NCI-H1930 (cell line): Measurements from ENCODE around the gene NBAS.
"Not testable (repeated sequence)": the region's sequence is repeated elsewhere in the genome, so short reads cannot be mapped to it uniquely, and the experiment has no call there.

ENCODE experiments used
- DNase-seq, 2 experiments: peaks; one replicate each; lab custom pipeline; 2025; lab: John Stamatoyannopoulos, UW

NBAS gene

GRCh38 chr2:15262792-15263191 lies 298.3 kb downstream of the NBAS start:
- DNase-seq: no peak

- no peak for DNase-seq
Observed at GRCh38 chr2:15260835-15261234, 300.3 kb downstream of the NBAS start.

GRCh38 chr2:15260196-15260595 lies 300.9 kb downstream of the NBAS start:
- DNase-seq: no peak

- DNase-seq: no peak
Observed at GRCh38 chr2:15259356-15259756, 301.8 kb downstream of the NBAS start.

GRCh38 chr2:15258385-15258784 lies 302.7 kb downstream of the NBAS start:
- DNase-seq: not testable (repeated sequence)

GRCh38 chr2:15253835-15254286 lies 307.3 kb downstream of the NBAS start:
- no peak for DNase-seq

GRCh38 chr2:15253247-15253646 lies 307.9 kb downstream of the NBAS start:
- DNase-seq: no peak

- no peak for DNase-seq
Observed at GRCh38 chr2:15251753-15252152, 309.4 kb downstream of the NBAS start.

GRCh38 chr2:15250946-15251345 lies 310.2 kb downstream of the NBAS start:
- DNase-seq: not testable (repeated sequence)

- no peak for DNase-seq
Observed at GRCh38 chr2:15246870-15247269, 314.3 kb downstream of the NBAS start.

GRCh38 chr2:15243762-15244161 lies 317.4 kb downstream of the NBAS start:
- no peak for DNase-seq

GRCh38 chr2:15242936-15243461 lies 318.1 kb downstream of the NBAS start:
- no peak for DNase-seq

GRCh38 chr2:15241929-15242328 lies 319.2 kb downstream of the NBAS start:
- no peak for DNase-seq

- no peak for DNase-seq
Observed at GRCh38 chr2:15241201-15241600, 319.9 kb downstream of the NBAS start.

- no peak for DNase-seq
Observed at GRCh38 chr2:15238028-15238427, 323.1 kb downstream of the NBAS start.

- no peak for DNase-seq
Observed at GRCh38 chr2:15230599-15231192, 330.4 kb downstream of the NBAS start.

- DNase-seq: no peak
Observed at GRCh38 chr2:15226661-15227060, 334.5 kb downstream of the NBAS start.

- no peak for DNase-seq
Observed at GRCh38 chr2:15225131-15225530, 336.0 kb downstream of the NBAS start.

GRCh38 chr2:15224641-15225040 lies 336.5 kb downstream of the NBAS start:
- no peak for DNase-seq

- no peak for DNase-seq
Observed at GRCh38 chr2:15223887-15224286, 337.2 kb downstream of the NBAS start.

GRCh38 chr2:15222856-15223255 lies 338.3 kb downstream of the NBAS start:
- DNase-seq: no peak

- DNase-seq: no peak
Observed at GRCh38 chr2:15220603-15221002, 340.5 kb downstream of the NBAS start.

GRCh38 chr2:15218423-15219086 lies 342.6 kb downstream of the NBAS start:
- DNase-seq: no peak

GRCh38 chr2:15212249-15212648 lies 348.9 kb downstream of the NBAS start:
- no peak for DNase-seq
